ENCODE results near the gene HSPA1B. TPM values are rescaled to one million over a fixed set of nuclear protein-coding genes. Genes with fewer than 3 reads are reported as not detected.
A peak's percentile ranks its signal among the peaks of the same experiment; 100 is the strongest.

Gene HSPA1B
- total RNA-seq, 1 experiment from 2014 or later: 85.1 TPM

DNA sequence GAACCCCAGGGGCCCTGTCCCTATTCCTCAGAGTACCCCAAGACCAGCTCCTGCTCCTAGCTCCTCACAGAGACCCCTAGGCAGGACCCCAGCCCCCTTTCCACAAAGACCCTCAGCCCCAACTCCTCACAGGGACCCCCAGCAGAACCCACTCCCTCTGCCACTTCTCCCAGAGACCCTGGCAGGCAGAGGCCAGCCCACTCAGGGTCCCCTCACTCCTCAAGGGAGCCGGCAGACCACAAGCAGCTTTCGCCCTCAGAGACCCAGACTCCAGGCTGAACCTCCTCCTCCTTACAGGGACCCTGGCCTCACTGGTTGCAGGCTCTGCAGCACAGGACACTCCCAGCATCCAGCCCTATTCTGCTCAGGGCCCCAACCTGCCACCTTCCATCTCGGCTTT, 50.7 kb downstream of the HSPA1B start:
- Histone ChIP-seq H3K14ac (ENCODE audit: insufficient read depth, low read length) (no peak overlapping the region), H4K5ac (ENCODE audit: insufficient read length, low read depth, low read length) (no peak overlapping the region), H4K91ac (ENCODE audit: insufficient read length, low read depth, low read length) (no peak overlapping the region), H3K79me2 (ENCODE audit: insufficient read depth, low read length) (no peaks in the 10 kb centered on the region), H3K4me1 (ENCODE audit: insufficient read depth, low read length) (no peaks in the 10 kb centered on the region), H4K8ac (replicated peaks; ENCODE audit: insufficient read length, low read depth, low read length) (no peak overlapping the region), H3K4ac (ENCODE audit: low read depth, low read length) (no peak overlapping the region), H3K56ac (ENCODE audit: insufficient read length, low read depth, low read length) (no peak overlapping the region), H4K20me1 (ENCODE audit: control insufficient read depth, insufficient read depth, insufficient read length) (no peaks in the 10 kb centered on the region), H2BK5ac (ENCODE audit: insufficient read length, low read length) (no peak overlapping the region), H3K79me1 (ENCODE audit: insufficient read depth, low read depth, low read length, poor library complexity, severe bottlenecking) (no peaks in the 10 kb centered on the region), H3K27me3 (ENCODE audit: insufficient read depth, low read length) (no peaks in the 10 kb centered on the region), H3K4me2 (ENCODE audit: insufficient read depth, insufficient read length, low read length) (no peak overlapping the region), H3K27ac (ENCODE audit: insufficient read length, low read depth, low read length) (no peak overlapping the region), H2BK20ac (ENCODE audit: low read depth, low read length, poor library complexity, severe bottlenecking) (no peak overlapping the region), H3K23ac (ENCODE audit: insufficient read length, low read depth, low read length) (no peak overlapping the region), H3K18ac (ENCODE audit: insufficient read length, low read depth, low read length) (no peak overlapping the region), H3K23me2 (ENCODE audit: insufficient read length, low read depth, low read length, poor library complexity, severe bottlenecking) (no peaks in the 10 kb centered on the region), H3T11ph (ENCODE audit: low read length) (no peak overlapping the region), H2BK120ac (ENCODE audit: low read depth, low read length, poor library complexity, severe bottlenecking) (no peak overlapping the region), H2BK15ac (ENCODE audit: low read depth, low read length) (no peak overlapping the region), H2AFZ (ENCODE audit: low read length) (no peak overlapping the region), H3K9me3 (ENCODE audit: control insufficient read depth, low read depth, low read length) (no peaks in the 10 kb centered on the region), H2AK5ac (ENCODE audit: insufficient read length, low read length) (no peak overlapping the region), H2BK12ac (ENCODE audit: insufficient read length, low read depth, low read length) (no peak overlapping the region), H3K9ac (ENCODE audit: extremely low read depth, insufficient read length, low read length) (no peak overlapping the region)
- Mint-ChIP-seq H3K9me3 (no peaks in the 10 kb centered on the region), H3K36me3 (ENCODE audit: insufficient read depth in 1 of 3, low read depth in 3 of 3) (peaks cover 29 to 37% (median 36%) of the 10 kb centered on the region in 3 experiments; a peak in 6 of 7 replicates), H3K27ac (peak overlapping the region in 1 of 3 experiments; percentile 68; a peak in 2 of 7 replicates), H3K4me1 (peaks cover 3 to 27% of the 10 kb centered on the region in 2 experiments), H3K4me3 (no peak overlapping the region; a peak in 1 of 5 replicates), H3K27me3 (ENCODE audit: low read depth) (no peaks in the 10 kb centered on the region; the same call in 1 of the 2 replicates)
- TF ChIP-seq CTCF (conservative IDR thresholded peaks at IDR 0.05): no peak
- DNase-seq: peak; percentile 29
- whole genome bisulfite sequencing (ENCODE audit: extremely low coverage, insufficient read length, low lambda C conversion rate): no CpG with 5 or more reads among the region's 3 CpGs

Measured in H9 (cell line).